H9 (cell line): Measurements from ENCODE around the gene CYBA. TPM values are rescaled to one million over a fixed set of nuclear protein-coding genes. Genes with fewer than 3 reads are reported as not detected.

Experiments used
- DNase-seq: peaks from one replicate; pipeline ENCODE4 v3.0.0-alpha.2; 2017
- H2AFZ ChIP-seq: one replicate; pipeline ENCODE4 v1.6.1; 2013; ENCODE audit warnings: mild to moderate bottlenecking, low read length, control low read depth, moderate library complexity
- H2AK5ac ChIP-seq: 2 replicates; pipeline ENCODE4 v1.6.1; 2013; ENCODE audit warnings: low read length, control low read depth, mixed read lengths; ENCODE audit not compliant: insufficient read length
- H2BK120ac ChIP-seq: one replicate; pipeline ENCODE4 v1.6.1; 2013; ENCODE audit warnings: low read depth, mild to moderate bottlenecking, low read length, control low read depth, inconsistent platforms; ENCODE audit not compliant: poor library complexity, severe bottlenecking
- H2BK12ac ChIP-seq: 2 replicates; pipeline ENCODE4 v1.6.1; 2013; ENCODE audit warnings: low read length, control low read depth, mixed read lengths, low read depth; ENCODE audit not compliant: insufficient read length
- H2BK15ac ChIP-seq: 2 replicates; pipeline ENCODE4 v1.6.1; 2013; ENCODE audit warnings: low read depth, low read length, control low read depth
- H2BK20ac ChIP-seq: one replicate; pipeline ENCODE4 v1.6.1; 2013; ENCODE audit warnings: low read depth, mild to moderate bottlenecking, low read length, control low read depth, inconsistent platforms; ENCODE audit not compliant: poor library complexity, severe bottlenecking
- H2BK5ac ChIP-seq: 2 replicates; pipeline ENCODE4 v1.6.1; 2013; ENCODE audit warnings: low read length, control low read depth, mixed read lengths; ENCODE audit not compliant: insufficient read length
- H3K14ac ChIP-seq: 2 replicates; pipeline ENCODE4 v1.6.1; 2013; ENCODE audit warnings: low read length, control low read depth; ENCODE audit not compliant: insufficient read depth
- H3K18ac ChIP-seq: 2 replicates; pipeline ENCODE4 v1.6.1; 2013; ENCODE audit warnings: low read depth, mild to moderate bottlenecking, mixed read lengths, low read length, control low read depth; ENCODE audit not compliant: insufficient read length
- H3K23ac ChIP-seq: 2 replicates; pipeline ENCODE4 v1.6.1; 2013; ENCODE audit warnings: low read length, control low read depth, mixed read lengths, low read depth; ENCODE audit not compliant: insufficient read length
- H3K23me2 ChIP-seq: 2 replicates; pipeline ENCODE4 v1.6.1; 2013; ENCODE audit warnings: low read depth, mild to moderate bottlenecking, mixed read lengths, low read length, control low read depth; ENCODE audit not compliant: insufficient read length, poor library complexity, severe bottlenecking
- H3K27ac ChIP-seq: 2 replicates; pipeline ENCODE4 v1.5.1; 2013; ENCODE audit warnings: low read length, control low read depth, mixed read lengths, low read depth; ENCODE audit not compliant: insufficient read length
- H3K27me3 ChIP-seq: 2 replicates; pipeline ENCODE4 v1.6.1; 2013; ENCODE audit warnings: low read length, control low read depth, inconsistent platforms; ENCODE audit not compliant: insufficient read depth
- H3K4ac ChIP-seq: 2 replicates; pipeline ENCODE4 v1.6.1; 2013; ENCODE audit warnings: low read depth, mild to moderate bottlenecking, control low read depth, inconsistent platforms, low read length, moderate library complexity
- H3K4me1 ChIP-seq: 2 replicates; pipeline ENCODE4 v1.6.1; 2013; ENCODE audit warnings: low read length, control low read depth, inconsistent platforms; ENCODE audit not compliant: insufficient read depth
- H3K4me2 ChIP-seq: 2 replicates; pipeline ENCODE4 v1.6.1; 2013; ENCODE audit warnings: low read length, control low read depth, mixed read lengths; ENCODE audit not compliant: insufficient read length, insufficient read depth
- H3K56ac ChIP-seq: 2 replicates; pipeline ENCODE4 v1.6.1; 2013; ENCODE audit warnings: low read depth, mild to moderate bottlenecking, mixed read lengths, low read length, control low read depth; ENCODE audit not compliant: insufficient read length
- H3K79me1 ChIP-seq: 2 replicates; pipeline ENCODE4 v1.6.1; 2013; ENCODE audit warnings: low read depth, mild to moderate bottlenecking, moderate library complexity, low read length, control low read depth, inconsistent platforms; ENCODE audit not compliant: insufficient read depth, poor library complexity, severe bottlenecking
- H3K79me2 ChIP-seq: 2 replicates; pipeline ENCODE4 v1.6.1; 2013; ENCODE audit warnings: low read length, control low read depth, inconsistent platforms; ENCODE audit not compliant: insufficient read depth
- H3K9ac ChIP-seq: 2 replicates; pipeline ENCODE4 v1.6.1; 2013; ENCODE audit warnings: low read length, control low read depth, mixed read lengths; ENCODE audit not compliant: insufficient read length; ENCODE audit errors: extremely low read depth
- H3K9me3 ChIP-seq: one replicate; pipeline ENCODE4 v1.6.1; 2013; ENCODE audit warnings: low read depth, low read length, inconsistent platforms; ENCODE audit not compliant: control insufficient read depth
- H3T11ph ChIP-seq: one replicate; pipeline ENCODE4 v1.6.1; 2013; ENCODE audit warnings: mild to moderate bottlenecking, low read length, control low read depth, inconsistent platforms
- H4K20me1 ChIP-seq: one replicate; pipeline ENCODE4 v1.6.1; 2013; ENCODE audit not compliant: control insufficient read depth, insufficient read length, insufficient read depth
- H4K5ac ChIP-seq: 2 replicates; pipeline ENCODE4 v1.6.1; 2013; ENCODE audit warnings: low read depth, mild to moderate bottlenecking, mixed read lengths, low read length, control low read depth; ENCODE audit not compliant: insufficient read length
- H4K8ac ChIP-seq: replicated peaks from 2 replicates; pipeline ENCODE4 v1.6.1; 2013; ENCODE audit warnings: low read length, control low read depth, mixed read lengths, low read depth; ENCODE audit not compliant: insufficient read length
- H4K91ac ChIP-seq: 2 replicates; pipeline ENCODE4 v1.6.1; 2013; ENCODE audit warnings: low read depth, mild to moderate bottlenecking, moderate library complexity, mixed read lengths, low read length, control low read depth; ENCODE audit not compliant: insufficient read length
- H3K27ac Mint-ChIP-seq, 3 experiments: 2 replicates in 2 of 3; 3 replicates in 1 of 3; pipeline ENCODE4 v1.8.0; 2020 to 2021; ENCODE audit warnings: mixed read lengths in 3 of 3, mild to moderate bottlenecking in 1 of 3, moderate library complexity in 1 of 3
- H3K27me3 Mint-ChIP-seq: 2 replicates; pipeline ENCODE4 v1.8.0; 2021; ENCODE audit warnings: low read depth, mild to moderate bottlenecking, moderate library complexity, mixed read lengths
- H3K36me3 Mint-ChIP-seq, 3 experiments: 2 replicates in 2 of 3; 3 replicates in 1 of 3; pipeline ENCODE4 v1.8.0; 2020 to 2021; ENCODE audit warnings: low read depth in 3 of 3, mixed read lengths in 3 of 3; ENCODE audit not compliant: insufficient read depth in 1 of 3
- H3K4me1 Mint-ChIP-seq, 2 experiments: 2 replicates each; pipeline ENCODE4 v1.8.0; 2020; ENCODE audit warnings: mixed read lengths in 2 of 2
- H3K4me3 Mint-ChIP-seq, 2 experiments: 2 replicates in 1 of 2; 3 replicates in 1 of 2; pipeline ENCODE4 v1.8.0; 2020 to 2021; ENCODE audit warnings: mild to moderate bottlenecking in 2 of 2, mixed read lengths in 2 of 2, moderate library complexity in 1 of 2
- H3K9me3 Mint-ChIP-seq, 2 experiments: 2 replicates in 1 of 2; 3 replicates in 1 of 2; pipeline ENCODE4 v1.8.0; 2020; ENCODE audit warnings: mild to moderate bottlenecking in 2 of 2, mixed read lengths in 2 of 2, moderate library complexity in 1 of 2
- WGBS: extraction: QIAGEN DNeasy Blood & Tissue Kit; methylation state at CpG from one replicate; pipeline ENCODE4 v1.1.7; 2013; ENCODE audit warnings: missing lambda C conversion rate, low lambda C conversion rate, mixed read lengths; ENCODE audit not compliant: insufficient read length; ENCODE audit errors: extremely low coverage; 5-methylcytosine and 5-hydroxymethylcytosine counted together
- total RNA-seq: library from RNA; stranded (reverse); gene quantifications from 2 replicates; pipeline ENCODE4 v1.2.1, GENCODE V29; 2021
- TF ChIP-seq, protein P1 (sequence below): fragments of 200-600 bp; sonication (generic); conservative IDR thresholded peaks from 3 replicates; pipeline ENCODE4 v1.8.0; 2021; ENCODE audit warnings: antibody characterized with exemption, mild to moderate bottlenecking

CYBA gene
- total RNA-seq, 1 experiment from 2014 or later, result 153 TPM

GRCh38 chr16:88697831-88698615 lies 47.2 kb upstream of the CYBA start:
- Histone ChIP-seq H3K4me1 (no peaks in the 10 kb centered on the region), H2BK5ac (no peak overlapping the region), H2BK12ac (no peak overlapping the region), H3K14ac (no peak overlapping the region), H3K79me1 (peaks cover 3% of the 10 kb centered on the region), H3K9me3 (no peaks in the 10 kb centered on the region), H3K23me2 (peaks cover 3% of the 10 kb centered on the region), H3K27ac (no peak overlapping the region), H2BK20ac (no peak overlapping the region), H3K4me2 (no peak overlapping the region), H3K56ac (no peak overlapping the region), H4K20me1 (no peaks in the 10 kb centered on the region), H2BK15ac (no peak overlapping the region), H2AK5ac (no peak overlapping the region), H3K9ac (no peak overlapping the region), H3K23ac (no peak overlapping the region), H3K4ac (no peak overlapping the region), H4K8ac (no peak overlapping the region), H3T11ph (no peak overlapping the region), H4K91ac (no peak overlapping the region), H3K79me2 (no peaks in the 10 kb centered on the region), H2AFZ (no peak overlapping the region), H3K27me3 (no peaks in the 10 kb centered on the region), H3K18ac (no peak overlapping the region), H2BK120ac (no peak overlapping the region), H4K5ac (no peak overlapping the region)
- Mint-ChIP-seq H3K4me3 (no peak overlapping the region), H3K27ac (no peak overlapping the region), H3K36me3 (peaks cover 2 to 15% (median 14%) of the 10 kb centered on the region in 3 experiments; a peak in 5 of 7 replicates), H3K4me1 (no peaks in the 10 kb centered on the region), H3K27me3 (no peaks in the 10 kb centered on the region), H3K9me3 (no peaks in the 10 kb centered on the region)
- no CpG with 5 or more reads among the region's 37 CpGs for WGBS
- DNase-seq, result peak; percentile 59
- TF ChIP-seq, protein P1, sequence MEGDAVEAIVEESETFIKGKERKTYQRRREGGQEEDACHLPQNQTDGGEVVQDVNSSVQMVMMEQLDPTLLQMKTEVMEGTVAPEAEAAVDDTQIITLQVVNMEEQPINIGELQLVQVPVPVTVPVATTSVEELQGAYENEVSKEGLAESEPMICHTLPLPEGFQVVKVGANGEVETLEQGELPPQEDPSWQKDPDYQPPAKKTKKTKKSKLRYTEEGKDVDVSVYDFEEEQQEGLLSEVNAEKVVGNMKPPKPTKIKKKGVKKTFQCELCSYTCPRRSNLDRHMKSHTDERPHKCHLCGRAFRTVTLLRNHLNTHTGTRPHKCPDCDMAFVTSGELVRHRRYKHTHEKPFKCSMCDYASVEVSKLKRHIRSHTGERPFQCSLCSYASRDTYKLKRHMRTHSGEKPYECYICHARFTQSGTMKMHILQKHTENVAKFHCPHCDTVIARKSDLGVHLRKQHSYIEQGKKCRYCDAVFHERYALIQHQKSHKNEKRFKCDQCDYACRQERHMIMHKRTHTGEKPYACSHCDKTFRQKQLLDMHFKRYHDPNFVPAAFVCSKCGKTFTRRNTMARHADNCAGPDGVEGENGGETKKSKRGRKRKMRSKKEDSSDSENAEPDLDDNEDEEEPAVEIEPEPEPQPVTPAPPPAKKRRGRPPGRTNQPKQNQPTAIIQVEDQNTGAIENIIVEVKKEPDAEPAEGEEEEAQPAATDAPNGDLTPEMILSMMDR, result peak; percentile 64
